PC-3 (cell line): ENCODE measurements around the gene TBC1D14.

Experiments used
- EZH2 ChIP-seq: fragments of 300-600 bp; sonication (generic); IDR thresholded peaks from one replicate; pipeline ENCODE4 v1.6.1; 2017; ENCODE audit warnings: antibody characterized with exemption, mild to moderate bottlenecking, low read length; ENCODE audit not compliant: unreplicated experiment
- TF ChIP-seq, protein P1 (sequence below): fragments of 300-600 bp; sonication (generic); conservative IDR thresholded peaks from 2 replicates; pipeline ENCODE4 v1.5.1; 2017; ENCODE audit warnings: antibody characterized with exemption, low read depth, mild to moderate bottlenecking, low read length

DNA sequence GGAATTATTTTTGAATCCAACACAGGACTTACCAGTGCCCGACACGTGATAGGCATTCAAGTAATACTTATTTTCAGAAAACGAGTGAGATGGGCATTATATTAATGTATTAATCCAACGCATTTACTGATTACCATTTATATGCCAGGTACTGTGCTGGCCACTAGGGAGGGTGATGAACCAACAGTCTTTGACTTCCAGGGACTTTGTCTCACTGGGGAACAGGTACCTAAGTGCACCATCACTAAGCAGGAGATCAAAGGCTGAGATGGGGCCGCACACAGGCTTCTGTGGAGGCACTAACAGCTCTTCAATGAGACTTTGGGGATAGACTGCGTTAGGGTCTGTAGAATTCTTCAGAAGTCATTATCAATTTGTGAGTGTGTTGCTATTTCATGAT is 127.8 kb downstream of the TBC1D14 start:
- TF ChIP-seq, protein P1, sequence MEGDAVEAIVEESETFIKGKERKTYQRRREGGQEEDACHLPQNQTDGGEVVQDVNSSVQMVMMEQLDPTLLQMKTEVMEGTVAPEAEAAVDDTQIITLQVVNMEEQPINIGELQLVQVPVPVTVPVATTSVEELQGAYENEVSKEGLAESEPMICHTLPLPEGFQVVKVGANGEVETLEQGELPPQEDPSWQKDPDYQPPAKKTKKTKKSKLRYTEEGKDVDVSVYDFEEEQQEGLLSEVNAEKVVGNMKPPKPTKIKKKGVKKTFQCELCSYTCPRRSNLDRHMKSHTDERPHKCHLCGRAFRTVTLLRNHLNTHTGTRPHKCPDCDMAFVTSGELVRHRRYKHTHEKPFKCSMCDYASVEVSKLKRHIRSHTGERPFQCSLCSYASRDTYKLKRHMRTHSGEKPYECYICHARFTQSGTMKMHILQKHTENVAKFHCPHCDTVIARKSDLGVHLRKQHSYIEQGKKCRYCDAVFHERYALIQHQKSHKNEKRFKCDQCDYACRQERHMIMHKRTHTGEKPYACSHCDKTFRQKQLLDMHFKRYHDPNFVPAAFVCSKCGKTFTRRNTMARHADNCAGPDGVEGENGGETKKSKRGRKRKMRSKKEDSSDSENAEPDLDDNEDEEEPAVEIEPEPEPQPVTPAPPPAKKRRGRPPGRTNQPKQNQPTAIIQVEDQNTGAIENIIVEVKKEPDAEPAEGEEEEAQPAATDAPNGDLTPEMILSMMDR: no peak; the same call in 1 of the 2 replicates
- no peak for TF ChIP-seq EZH2
